ENCODE data around the gene EPHA10. TPM values are rescaled to one million over a fixed set of nuclear protein-coding genes. Genes with fewer than 3 reads are reported as not detected.

EPHA10 gene
- total RNA-seq, 1 donor from 2014 or later: not detected

GRCh38 chr1:37677808-37678207, 87.1 kb downstream of the EPHA10 start:
- no peak for DNase-seq (ENCODE audit: low read depth)

GRCh38 chr1:37677143-37677439, 87.8 kb downstream of the EPHA10 start:
- no peak for DNase-seq (ENCODE audit: low read depth)

- DNase-seq (ENCODE audit: low read depth): no peak
These were observed 88.4 kb downstream of the EPHA10 start for GRCh38 chr1:37676281-37677142.

DNA sequence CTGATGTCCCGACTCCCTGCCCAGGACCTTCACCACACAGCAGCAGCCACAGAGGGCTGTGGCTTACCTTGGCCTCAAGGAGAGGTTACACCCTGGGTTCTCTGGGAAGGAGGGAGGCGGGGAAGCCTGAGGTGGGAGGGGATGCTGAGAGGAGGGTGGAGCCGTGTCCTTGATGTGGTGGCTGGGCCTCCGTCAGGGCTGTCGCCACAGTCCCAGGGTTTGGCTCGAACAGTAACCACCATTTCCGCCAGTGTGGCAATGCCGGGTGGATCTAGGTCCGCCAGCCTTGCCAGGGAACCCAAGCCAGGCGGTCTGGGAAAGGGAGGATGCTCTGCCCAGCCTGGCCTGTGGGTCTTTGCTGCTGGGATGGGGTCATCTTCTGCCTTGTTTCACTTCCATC, 91.0 kb downstream of the EPHA10 start:
- no peak for DNase-seq (ENCODE audit: low read depth)

GRCh38 chr1:37672136-37672870, 92.6 kb downstream of the EPHA10 start:
- DNase-seq (ENCODE audit: low read depth): no peak

GRCh38 chr1:37671261-37671660, 93.7 kb downstream of the EPHA10 start:
- DNase-seq (ENCODE audit: low read depth): no peak

GRCh38 chr1:37670133-37670532, 94.8 kb downstream of the EPHA10 start:
- no peak for DNase-seq (ENCODE audit: low read depth)

DNA sequence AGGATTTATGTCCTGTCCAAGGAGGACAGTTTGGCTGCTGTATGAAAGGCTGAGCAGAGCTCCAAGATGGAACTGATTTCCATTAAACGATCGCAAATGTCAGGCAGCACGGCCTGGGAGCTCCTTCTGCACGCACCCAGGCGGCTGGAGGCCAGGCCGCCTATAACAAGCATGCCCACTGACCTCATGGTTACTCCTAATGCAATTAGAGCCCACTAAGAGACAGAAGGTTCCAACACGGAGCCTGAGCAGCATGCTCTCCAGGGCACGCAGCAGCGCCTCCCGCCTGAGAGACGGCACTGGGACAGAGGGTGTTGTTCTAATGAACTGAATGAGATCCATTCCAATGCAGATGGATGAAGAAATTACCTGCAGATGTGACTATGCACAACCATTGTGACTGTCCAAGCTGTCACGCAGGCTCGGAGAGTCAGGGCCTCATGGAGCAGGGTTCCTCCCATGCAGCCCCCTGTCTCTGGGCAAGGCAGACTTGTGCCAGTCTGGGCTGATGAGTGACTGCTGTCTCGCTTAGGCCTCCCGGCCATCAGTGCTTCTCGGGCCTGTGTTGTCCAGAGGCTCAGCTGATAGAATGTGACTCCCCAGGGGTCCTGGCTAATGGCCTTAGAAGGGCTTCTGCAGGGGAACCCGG, 97.8 kb downstream of the EPHA10 start:
- no peak for DNase-seq (ENCODE audit: low read depth)

DNA sequence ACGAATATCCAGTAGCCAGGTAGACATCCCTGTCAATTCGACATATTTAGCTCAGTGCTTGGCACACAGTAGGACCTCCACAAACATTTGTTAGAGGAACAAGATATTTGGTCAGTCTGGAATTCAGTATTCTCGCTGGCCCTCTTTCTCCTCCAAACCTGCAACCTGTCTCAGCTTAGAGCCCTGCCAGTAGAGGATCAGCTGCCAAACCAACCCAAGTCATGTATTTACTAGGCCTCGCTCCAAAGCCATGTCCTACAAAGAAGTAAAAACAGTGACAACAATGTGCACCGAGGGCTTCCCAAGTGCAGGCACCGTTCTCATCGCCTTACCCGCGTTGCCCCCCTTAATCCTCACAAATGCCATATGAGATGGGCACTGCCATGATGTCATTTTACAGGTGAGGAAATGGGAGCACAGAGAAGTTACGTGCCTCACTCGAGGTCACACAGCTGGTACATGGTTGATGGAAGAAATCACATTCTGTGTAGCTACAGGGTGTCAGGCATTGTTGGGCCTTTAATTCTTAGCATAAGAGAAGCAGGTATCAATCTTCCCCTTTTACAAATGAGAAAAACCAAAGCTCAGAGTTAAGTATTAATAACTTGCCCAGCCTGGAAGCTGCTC, 98.6 kb downstream of the EPHA10 start:
- no peak for DNase-seq (ENCODE audit: low read depth)

Other genes starting within 250 kb of the EPHA10 start
- 11.0 and 12.3 TPM in 2 replicates for gene SNIP1, start 210.8 kb downstream of the EPHA10 start, total RNA-seq
- 35.9 and 45.9 TPM in 2 replicates for gene DNALI1, start 208.2 kb downstream of the EPHA10 start, total RNA-seq
- 57.0 and 76.9 TPM in 2 replicates for gene GNL2, start 169.2 kb downstream of the EPHA10 start, total RNA-seq
- gene RSPO1, start 130.2 kb downstream of the EPHA10 start, total RNA-seq: not detected in 2 replicates
- gene CDCA8, start 72.6 kb downstream of the EPHA10 start, total RNA-seq: 0.05 and 0.26 TPM in 2 replicates
- 10.6 and 10.8 TPM in 2 replicates for gene MANEAL, start 28.7 kb upstream of the EPHA10 start, total RNA-seq
- gene C1orf122, start 42.7 kb upstream of the EPHA10 start, total RNA-seq: 113 and 140 TPM in 2 replicates
- 12.3 and 15.3 TPM in 2 replicates for gene YRDC, start 43.1 kb upstream of the EPHA10 start, total RNA-seq
- 2.1 and 2.3 TPM in 2 replicates for gene MTF1, start 94.5 kb upstream of the EPHA10 start, total RNA-seq
- gene INPP5B, start 181.9 kb upstream of the EPHA10 start, total RNA-seq: 15.7 and 16.8 TPM in 2 replicates
- 43.2 and 50.2 TPM in 2 replicates for gene SF3A3, start 224.9 kb upstream of the EPHA10 start, total RNA-seq
- 42.2 and 70.1 TPM in 2 replicates for gene FHL3, start 240.4 kb upstream of the EPHA10 start, total RNA-seq
- gene UTP11, start 247.6 kb upstream of the EPHA10 start, total RNA-seq: 95.8 and 137 TPM in 2 replicates